ENCODE results near the gene ACBD7. TPM values are rescaled to one million over a fixed set of nuclear protein-coding genes. Genes with fewer than 3 reads are reported as not detected.

ACBD7 gene
- total RNA-seq, 1 experiment from 2014 or later, result 5.9 TPM

DNA sequence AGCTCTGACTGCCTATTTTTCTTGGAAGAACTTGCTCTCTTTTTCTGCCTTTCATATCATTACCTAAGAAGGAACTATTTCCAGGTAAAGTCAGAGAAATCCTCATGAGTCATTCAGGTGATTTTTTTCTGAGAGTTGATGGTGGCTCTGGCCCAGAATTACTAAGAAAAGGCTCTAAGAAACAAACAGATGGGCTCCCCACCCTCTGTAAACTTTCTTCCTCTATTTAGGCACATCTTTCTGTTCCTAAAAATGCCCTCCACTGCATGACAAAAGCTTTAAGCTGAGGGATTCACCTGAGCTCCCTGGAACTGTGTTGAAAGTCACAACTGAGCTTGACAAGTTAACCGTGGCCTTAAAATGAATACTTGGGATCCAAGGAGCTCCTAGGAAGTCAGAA, 43.2 kb downstream of the ACBD7 start:
- intact Hi-C loops (cut with micrococcal nuclease; ENCODE audit: unreplicated experiment), result no loop called here
- DNase-seq, result no peak
- Histone ChIP-seq H3F3A (ENCODE audit: insufficient read depth, low read depth) (no peaks in the 10 kb centered on the region), H3K4me3 (no peak overlapping the region), H4K20me1 (ENCODE audit: insufficient read depth) (no peaks in the 10 kb centered on the region), H3K4me1 (replicated peaks; ENCODE audit: insufficient read depth) (peaks cover 10% of the 10 kb centered on the region), H3K27me3 (ENCODE audit: insufficient read depth, low read depth) (no peaks in the 10 kb centered on the region), H3K27ac (no peak overlapping the region), H3K36me3 (ENCODE audit: low read depth) (no peaks in the 10 kb centered on the region), H3K4me2 (no peak overlapping the region), H3K9me2 (ENCODE audit: insufficient read depth) (0 out of 2 replicates have a peak, but pooled peaks cover 3% of the 10 kb centered on the region), H3K79me2 (ENCODE audit: low read depth) (no peaks in the 10 kb centered on the region), H3K9me3 (ENCODE audit: insufficient read depth, low read depth) (no peaks in the 10 kb centered on the region), H2AFZ (no peak overlapping the region)
- no TSS peak for BruUV-seq (replicated peaks)
- TF ChIP-seq EZH2 (IDR thresholded peaks at IDR 0.05; ENCODE audit: low read depth), result no peak
- TF ChIP-seq, protein P1, sequence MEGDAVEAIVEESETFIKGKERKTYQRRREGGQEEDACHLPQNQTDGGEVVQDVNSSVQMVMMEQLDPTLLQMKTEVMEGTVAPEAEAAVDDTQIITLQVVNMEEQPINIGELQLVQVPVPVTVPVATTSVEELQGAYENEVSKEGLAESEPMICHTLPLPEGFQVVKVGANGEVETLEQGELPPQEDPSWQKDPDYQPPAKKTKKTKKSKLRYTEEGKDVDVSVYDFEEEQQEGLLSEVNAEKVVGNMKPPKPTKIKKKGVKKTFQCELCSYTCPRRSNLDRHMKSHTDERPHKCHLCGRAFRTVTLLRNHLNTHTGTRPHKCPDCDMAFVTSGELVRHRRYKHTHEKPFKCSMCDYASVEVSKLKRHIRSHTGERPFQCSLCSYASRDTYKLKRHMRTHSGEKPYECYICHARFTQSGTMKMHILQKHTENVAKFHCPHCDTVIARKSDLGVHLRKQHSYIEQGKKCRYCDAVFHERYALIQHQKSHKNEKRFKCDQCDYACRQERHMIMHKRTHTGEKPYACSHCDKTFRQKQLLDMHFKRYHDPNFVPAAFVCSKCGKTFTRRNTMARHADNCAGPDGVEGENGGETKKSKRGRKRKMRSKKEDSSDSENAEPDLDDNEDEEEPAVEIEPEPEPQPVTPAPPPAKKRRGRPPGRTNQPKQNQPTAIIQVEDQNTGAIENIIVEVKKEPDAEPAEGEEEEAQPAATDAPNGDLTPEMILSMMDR (conservative IDR thresholded peaks at IDR 0.05), result no peak
- CTCF ChIA-PET, result no interaction called here
- POLR2A ChIA-PET (ENCODE audit: unreplicated experiment), result no interaction called here

DNA sequence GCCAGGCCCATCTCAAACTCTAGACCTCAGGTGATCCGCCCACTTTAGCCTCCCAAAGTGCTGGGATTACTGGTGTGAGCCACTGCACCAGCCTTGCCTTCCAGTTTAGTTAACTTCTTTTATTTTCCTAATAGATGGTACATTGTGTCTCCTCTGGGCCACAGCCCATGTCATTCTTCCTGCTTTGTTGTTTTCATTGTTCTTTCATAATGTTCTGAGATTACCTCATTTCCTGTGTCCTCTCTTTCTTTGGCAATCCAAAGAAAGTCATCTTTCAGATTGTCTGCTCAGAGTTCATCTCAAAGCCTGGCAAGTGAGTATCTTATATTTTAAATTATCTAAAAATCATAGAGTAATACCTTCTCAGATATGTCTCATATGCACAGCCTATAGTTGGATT, 44.9 kb downstream of the ACBD7 start, which contains the start of gene OLAH:
Gene OLAH (plus strand): TSS at position 270 of the 400 bp plus-strand sequence. CDS start 3,346 bp downstream, outside the sequence.
- no peaks in the 10 kb centered on the region for H3K79me2 ChIP-seq (ENCODE audit: low read depth)
- H3K4me2 ChIP-seq, result no peak within 1 kb of the TSS
- CTCF ChIA-PET, result no interaction called here
- POLR2A ChIA-PET (ENCODE audit: unreplicated experiment), result no interaction called here
- H3K9me3 ChIP-seq (ENCODE audit: insufficient read depth, low read depth), result no peaks in the 10 kb centered on the region
- H4K20me1 ChIP-seq (ENCODE audit: insufficient read depth), result no peaks in the 10 kb centered on the region
- H3K9me2 ChIP-seq (ENCODE audit: insufficient read depth), result 0 out of 2 replicates have a peak, but pooled peaks cover 3% of the 10 kb centered on the region
- H3K4me3 ChIP-seq, result no peak within 1 kb of the TSS
- BruUV-seq (replicated peaks), result no TSS peak
- no peak for DNase-seq
- intact Hi-C loops (cut with micrococcal nuclease; ENCODE audit: unreplicated experiment), result no loop called here
- peaks cover 10% of the 10 kb centered on the region for H3K4me1 ChIP-seq (replicated peaks; ENCODE audit: insufficient read depth)
- no peak for TF ChIP-seq EZH2 (IDR thresholded peaks at IDR 0.05; ENCODE audit: low read depth)
- TF ChIP-seq, protein P1 (conservative IDR thresholded peaks at IDR 0.05), result no peak
- H3K27me3 ChIP-seq (ENCODE audit: insufficient read depth, low read depth), result no peaks in the 10 kb centered on the region
- H3K27ac ChIP-seq, result no peak within 1 kb of the TSS
- no peaks in the 10 kb centered on the region for H3F3A ChIP-seq (ENCODE audit: insufficient read depth, low read depth)
- H3K36me3 ChIP-seq (ENCODE audit: low read depth), result no peaks in the 10 kb centered on the region
- no peak within 1 kb of the TSS for H2AFZ ChIP-seq

DNA sequence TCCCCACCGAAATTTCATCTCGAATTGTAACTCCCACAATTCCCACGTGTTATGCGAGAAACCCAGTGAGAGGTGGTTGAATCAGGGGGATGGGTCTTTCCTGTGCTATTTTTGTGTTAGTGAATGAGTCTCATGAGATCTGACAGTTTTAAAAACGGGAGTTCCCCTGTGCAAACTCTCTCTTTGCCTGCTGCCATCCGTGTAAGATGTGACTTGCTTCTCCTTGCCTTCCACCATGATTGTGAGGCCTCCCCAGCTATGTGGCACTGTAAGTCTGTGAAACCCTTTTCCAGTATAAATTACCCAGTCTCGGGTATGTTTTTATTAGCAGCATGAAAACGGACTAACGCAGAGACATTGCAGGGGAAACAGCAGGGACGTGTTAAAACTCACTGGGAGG, 50.2 kb downstream of the ACBD7 start:
- H3K36me3 ChIP-seq (ENCODE audit: low read depth), result no peaks in the 10 kb centered on the region
- H3K27me3 ChIP-seq (ENCODE audit: insufficient read depth, low read depth), result no peaks in the 10 kb centered on the region
- intact Hi-C loops (cut with micrococcal nuclease; ENCODE audit: unreplicated experiment), result no loop called here
- no peak overlapping the region for H3K4me3 ChIP-seq
- H4K20me1 ChIP-seq (ENCODE audit: insufficient read depth), result no peaks in the 10 kb centered on the region
- no peaks in the 10 kb centered on the region for H3K9me2 ChIP-seq (ENCODE audit: insufficient read depth)
- BruUV-seq (replicated peaks), result no TSS peak
- TF ChIP-seq EZH2 (IDR thresholded peaks at IDR 0.05; ENCODE audit: low read depth), result no peak
- TF ChIP-seq, protein P1 (conservative IDR thresholded peaks at IDR 0.05), result no peak
- H3K9me3 ChIP-seq (ENCODE audit: insufficient read depth, low read depth), result no peaks in the 10 kb centered on the region
- no peak overlapping the region for H3K4me2 ChIP-seq
- CTCF ChIA-PET, result no interaction called here
- no peaks in the 10 kb centered on the region for H3K4me1 ChIP-seq (replicated peaks; ENCODE audit: insufficient read depth)
- no peak for DNase-seq
- H3K27ac ChIP-seq, result no peak overlapping the region
- no peak overlapping the region for H2AFZ ChIP-seq
- H3K79me2 ChIP-seq (ENCODE audit: low read depth), result no peaks in the 10 kb centered on the region
- POLR2A ChIA-PET (ENCODE audit: unreplicated experiment), result no interaction called here
- no peaks in the 10 kb centered on the region for H3F3A ChIP-seq (ENCODE audit: insufficient read depth, low read depth)

All from PC-9 (cell line).